GM12878 (cell line): Measurements from ENCODE around the gene DLGAP5. TPM values are rescaled to one million over a fixed set of nuclear protein-coding genes. Genes with fewer than 3 reads are reported as not detected.

Experiments used
- BRCA1 ChIP-seq: IDR thresholded peaks from 2 replicates; pipeline ENCODE4 v1.6.1; 2011; ENCODE audit warnings: low read depth, low read length, improper control_type of control experiment
- CEBPB ChIP-seq, 2 experiments: fragments of 150-350 bp in 1 of 2; IDR thresholded peaks; 2 replicates each; pipeline ENCODE4 v1.6.1; 2012 to 2014; ENCODE audit warnings: low read depth in 2 of 2, low read length in 2 of 2, borderline replicate concordance in 1 of 2, inconsistent platforms in 1 of 2
- FOS ChIP-seq: IDR thresholded peaks from 3 replicates; pipeline ENCODE4 v1.6.1; 2011; ENCODE audit warnings: borderline replicate concordance; ENCODE audit not compliant: insufficient read length; ENCODE audit errors: extremely low read depth
- FOXK2 ChIP-seq: fragments of 450-650 bp; IDR thresholded peaks from 2 replicates; pipeline ENCODE4 v1.6.1; 2017; ENCODE audit warnings: mild to moderate bottlenecking, moderate library complexity
- FOXM1 ChIP-seq: IDR thresholded peaks from 2 replicates; pipeline ENCODE4 v1.6.1; 2012; ENCODE audit warnings: low read depth, mild to moderate bottlenecking, inconsistent platforms, low read length, moderate library complexity
- HDGF ChIP-seq: fragments of 450-650 bp; IDR thresholded peaks from 2 replicates; pipeline ENCODE4 v1.6.1; 2016; ENCODE audit warnings: antibody characterized with exemption
- KAT2A ChIP-seq: conservative IDR thresholded peaks from 2 replicates; pipeline ENCODE4 v1.6.1; 2011; ENCODE audit warnings: low read depth, low read length; ENCODE audit not compliant: control insufficient read depth
- LARP7 ChIP-seq: fragments of 450-650 bp; IDR thresholded peaks from 2 replicates; pipeline ENCODE4 v1.6.1; 2017; ENCODE audit warnings: mild to moderate bottlenecking
- MTA2 ChIP-seq: fragments of 450-650 bp; IDR thresholded peaks from 2 replicates; pipeline ENCODE4 v1.6.1; 2016; ENCODE audit warnings: low read depth, mild to moderate bottlenecking, moderate library complexity
- POLR2AphosphoS2 ChIP-seq: IDR thresholded peaks from 2 replicates; pipeline ENCODE4 v1.6.1; 2011; ENCODE audit warnings: low read depth, mild to moderate bottlenecking, low read length, improper control_type of control experiment, moderate library complexity
- RELA ChIP-seq: fragments of 450-650 bp; IDR thresholded peaks from 2 replicates; pipeline ENCODE4 v1.8.0; 2014; ENCODE audit warnings: borderline replicate concordance; ENCODE audit not compliant: partially characterized antibody
- SIN3A ChIP-seq: IDR thresholded peaks from 2 replicates; pipeline ENCODE4 v1.6.1; 2012; ENCODE audit warnings: low read depth, low read length, improper control_type of control experiment
- SMC3 ChIP-seq: IDR thresholded peaks from 2 replicates; pipeline ENCODE4 v1.6.1; 2011; ENCODE audit warnings: low read length, improper control_type of control experiment, borderline replicate concordance
- SUZ12 ChIP-seq: fragments of 200-600 bp; sonication (generic); IDR thresholded peaks from one replicate; pipeline ENCODE4 v1.6.1; 2018; ENCODE audit warnings: antibody characterized with exemption, mild to moderate bottlenecking; ENCODE audit not compliant: unreplicated experiment
- ZNF207 ChIP-seq: fragments of 450-650 bp; IDR thresholded peaks from 2 replicates; pipeline ENCODE4 v1.6.1; 2014; ENCODE audit warnings: antibody characterized with exemption, mild to moderate bottlenecking, borderline replicate concordance
- polyA plus RNA-seq, 11 experiments: library from polyadenylated mRNA; depleted of rRNA in 4 of 11; unstranded in 6 of 11; stranded (reverse) in 5 of 11; fragments of >200 nt; fragmentation: Nextera tagmentation in 4 of 11; fragmentation: Illumina TruSeq in 1 of 11; extraction: Ambion mirVana in 4 of 11; extraction: Trizol in 1 of 11; gene quantifications; 1 replicate in 1 of 11; 2 replicates in 10 of 11; pipeline versions ENCODE4 v1.2.1 to v1.2.3, GENCODE V29; 2011 to 2016; ENCODE audit warnings: inconsistent platforms in 2 of 11, missing spikeins in 2 of 11, low read depth in 1 of 11
- total RNA-seq, 4 experiments: library from RNA; depleted of rRNA in 3 of 4; stranded (reverse); fragments of >200 nt in 3 of 4; fragmentation: Illumina TruSeq in 1 of 4; extraction: Trizol in 1 of 4; gene quantifications; 2 replicates each; pipeline versions ENCODE4 v1.2.1 to v1.2.3, GENCODE V29; 2013 to 2021
- TF ChIP-seq, protein P1 (sequence below): fragments of 450-650 bp; formaldehyde crosslinking; IDR thresholded peaks from 2 replicates; pipeline ENCODE4 v1.4.0; 2020; ENCODE audit warnings: mild to moderate bottlenecking, moderate library complexity
- TF ChIP-seq, protein P2 (sequence below): fragments of 450-650 bp; IDR thresholded peaks from 2 replicates; pipeline ENCODE4 v1.6.1; 2017; ENCODE audit warnings: mild to moderate bottlenecking, low read depth, inconsistent platforms; ENCODE audit not compliant: poor library complexity, severe bottlenecking
- TF ChIP-seq, protein P3 (sequence below): fragments of 150-350 bp; IDR thresholded peaks from 2 replicates; pipeline ENCODE4 v1.6.1; 2016; ENCODE audit warnings: low read depth, low read length
- TF ChIP-seq, protein P4 (sequence below): fragments of 450-650 bp; conservative IDR thresholded peaks from 2 replicates; pipeline ENCODE4 v1.6.1; 2017; ENCODE audit warnings: mild to moderate bottlenecking, moderate library complexity

The DLGAP5 gene
- total and polyA plus RNA-seq, 10 of the 15 experiments (the other 5 are each of a cell fraction or from before 2014, with no cell fraction given), result 40.9 to 106 (median 67.6) TPM

DNA sequence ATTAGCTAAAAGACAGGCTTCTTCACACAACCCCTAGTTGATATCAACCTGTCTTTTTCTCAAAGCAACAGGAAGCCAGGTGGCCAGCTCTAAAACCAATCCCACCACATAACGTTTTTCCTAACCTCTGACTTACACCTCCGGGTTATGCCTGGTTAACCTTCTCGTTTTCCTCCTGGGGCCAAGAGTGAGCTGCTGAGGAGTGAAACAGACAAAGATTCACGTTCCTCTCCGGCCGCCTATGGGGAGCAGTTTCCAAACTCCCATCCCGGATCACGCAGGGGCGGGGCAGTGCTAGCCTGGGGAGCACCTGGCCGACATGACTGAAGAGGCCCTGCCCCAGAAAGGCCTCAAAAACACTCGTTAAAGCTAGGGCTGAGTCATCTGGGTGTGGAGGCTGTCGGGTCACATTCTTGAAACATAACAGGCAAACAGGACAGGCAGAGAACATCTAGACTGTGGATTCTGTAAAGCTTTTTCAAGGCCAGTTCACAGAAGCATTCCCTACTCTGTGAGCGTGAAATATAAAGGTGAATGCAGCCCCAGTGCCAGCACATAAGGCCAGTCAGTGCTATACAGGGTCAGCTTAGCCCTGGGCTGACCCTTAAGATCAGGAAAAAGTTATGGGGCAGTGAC lies 88.3 kb downstream of the DLGAP5 start (continued):
- TF ChIP-seq MTA2 (peak; percentile 70), POLR2AphosphoS2 (no peak), FOS (no peak), LARP7 (no peak), CEBPB (IDR thresholded peaks at IDR 0.05; ENCODE audit: borderline replicate concordance in 1 of 2, low read depth in 2 of 2, low read length in 2 of 2) (no peak), ZNF207 (no peak), SIN3A (no peak), BRCA1 (no peak), HDGF (0 out of 2 replicates have a peak, but pooled peaks have one; percentile 23), SUZ12 (no peak), FOXM1 (no peak), RELA (no peak), KAT2A (no peak), FOXK2 (no peak), SMC3 (no peak)
- TF ChIP-seq, protein P1, sequence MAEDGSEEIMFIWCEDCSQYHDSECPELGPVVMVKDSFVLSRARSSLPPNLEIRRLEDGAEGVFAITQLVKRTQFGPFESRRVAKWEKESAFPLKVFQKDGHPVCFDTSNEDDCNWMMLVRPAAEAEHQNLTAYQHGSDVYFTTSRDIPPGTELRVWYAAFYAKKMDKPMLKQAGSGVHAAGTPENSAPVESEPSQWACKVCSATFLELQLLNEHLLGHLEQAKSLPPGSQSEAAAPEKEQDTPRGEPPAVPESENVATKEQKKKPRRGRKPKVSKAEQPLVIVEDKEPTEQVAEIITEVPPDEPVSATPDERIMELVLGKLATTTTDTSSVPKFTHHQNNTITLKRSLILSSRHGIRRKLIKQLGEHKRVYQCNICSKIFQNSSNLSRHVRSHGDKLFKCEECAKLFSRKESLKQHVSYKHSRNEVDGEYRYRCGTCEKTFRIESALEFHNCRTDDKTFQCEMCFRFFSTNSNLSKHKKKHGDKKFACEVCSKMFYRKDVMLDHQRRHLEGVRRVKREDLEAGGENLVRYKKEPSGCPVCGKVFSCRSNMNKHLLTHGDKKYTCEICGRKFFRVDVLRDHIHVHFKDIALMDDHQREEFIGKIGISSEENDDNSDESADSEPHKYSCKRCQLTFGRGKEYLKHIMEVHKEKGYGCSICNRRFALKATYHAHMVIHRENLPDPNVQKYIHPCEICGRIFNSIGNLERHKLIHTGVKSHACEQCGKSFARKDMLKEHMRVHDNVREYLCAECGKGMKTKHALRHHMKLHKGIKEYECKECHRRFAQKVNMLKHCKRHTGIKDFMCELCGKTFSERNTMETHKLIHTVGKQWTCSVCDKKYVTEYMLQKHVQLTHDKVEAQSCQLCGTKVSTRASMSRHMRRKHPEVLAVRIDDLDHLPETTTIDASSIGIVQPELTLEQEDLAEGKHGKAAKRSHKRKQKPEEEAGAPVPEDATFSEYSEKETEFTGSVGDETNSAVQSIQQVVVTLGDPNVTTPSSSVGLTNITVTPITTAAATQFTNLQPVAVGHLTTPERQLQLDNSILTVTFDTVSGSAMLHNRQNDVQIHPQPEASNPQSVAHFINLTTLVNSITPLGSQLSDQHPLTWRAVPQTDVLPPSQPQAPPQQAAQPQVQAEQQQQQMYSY, result no peak
- TF ChIP-seq, protein P2, sequence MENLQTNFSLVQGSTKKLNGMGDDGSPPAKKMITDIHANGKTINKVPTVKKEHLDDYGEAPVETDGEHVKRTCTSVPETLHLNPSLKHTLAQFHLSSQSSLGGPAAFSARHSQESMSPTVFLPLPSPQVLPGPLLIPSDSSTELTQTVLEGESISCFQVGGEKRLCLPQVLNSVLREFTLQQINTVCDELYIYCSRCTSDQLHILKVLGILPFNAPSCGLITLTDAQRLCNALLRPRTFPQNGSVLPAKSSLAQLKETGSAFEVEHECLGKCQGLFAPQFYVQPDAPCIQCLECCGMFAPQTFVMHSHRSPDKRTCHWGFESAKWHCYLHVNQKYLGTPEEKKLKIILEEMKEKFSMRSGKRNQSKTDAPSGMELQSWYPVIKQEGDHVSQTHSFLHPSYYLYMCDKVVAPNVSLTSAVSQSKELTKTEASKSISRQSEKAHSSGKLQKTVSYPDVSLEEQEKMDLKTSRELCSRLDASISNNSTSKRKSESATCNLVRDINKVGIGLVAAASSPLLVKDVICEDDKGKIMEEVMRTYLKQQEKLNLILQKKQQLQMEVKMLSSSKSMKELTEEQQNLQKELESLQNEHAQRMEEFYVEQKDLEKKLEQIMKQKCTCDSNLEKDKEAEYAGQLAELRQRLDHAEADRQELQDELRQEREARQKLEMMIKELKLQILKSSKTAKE, result peak; percentile 72
- TF ChIP-seq, protein P3, sequence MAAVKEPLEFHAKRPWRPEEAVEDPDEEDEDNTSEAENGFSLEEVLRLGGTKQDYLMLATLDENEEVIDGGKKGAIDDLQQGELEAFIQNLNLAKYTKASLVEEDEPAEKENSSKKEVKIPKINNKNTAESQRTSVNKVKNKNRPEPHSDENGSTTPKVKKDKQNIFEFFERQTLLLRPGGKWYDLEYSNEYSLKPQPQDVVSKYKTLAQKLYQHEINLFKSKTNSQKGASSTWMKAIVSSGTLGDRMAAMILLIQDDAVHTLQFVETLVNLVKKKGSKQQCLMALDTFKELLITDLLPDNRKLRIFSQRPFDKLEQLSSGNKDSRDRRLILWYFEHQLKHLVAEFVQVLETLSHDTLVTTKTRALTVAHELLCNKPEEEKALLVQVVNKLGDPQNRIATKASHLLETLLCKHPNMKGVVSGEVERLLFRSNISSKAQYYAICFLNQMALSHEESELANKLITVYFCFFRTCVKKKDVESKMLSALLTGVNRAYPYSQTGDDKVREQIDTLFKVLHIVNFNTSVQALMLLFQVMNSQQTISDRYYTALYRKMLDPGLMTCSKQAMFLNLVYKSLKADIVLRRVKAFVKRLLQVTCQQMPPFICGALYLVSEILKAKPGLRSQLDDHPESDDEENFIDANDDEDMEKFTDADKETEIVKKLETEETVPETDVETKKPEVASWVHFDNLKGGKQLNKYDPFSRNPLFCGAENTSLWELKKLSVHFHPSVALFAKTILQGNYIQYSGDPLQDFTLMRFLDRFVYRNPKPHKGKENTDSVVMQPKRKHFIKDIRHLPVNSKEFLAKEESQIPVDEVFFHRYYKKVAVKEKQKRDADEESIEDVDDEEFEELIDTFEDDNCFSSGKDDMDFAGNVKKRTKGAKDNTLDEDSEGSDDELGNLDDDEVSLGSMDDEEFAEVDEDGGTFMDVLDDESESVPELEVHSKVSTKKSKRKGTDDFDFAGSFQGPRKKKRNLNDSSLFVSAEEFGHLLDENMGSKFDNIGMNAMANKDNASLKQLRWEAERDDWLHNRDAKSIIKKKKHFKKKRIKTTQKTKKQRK, result no peak
- TF ChIP-seq, protein P4, sequence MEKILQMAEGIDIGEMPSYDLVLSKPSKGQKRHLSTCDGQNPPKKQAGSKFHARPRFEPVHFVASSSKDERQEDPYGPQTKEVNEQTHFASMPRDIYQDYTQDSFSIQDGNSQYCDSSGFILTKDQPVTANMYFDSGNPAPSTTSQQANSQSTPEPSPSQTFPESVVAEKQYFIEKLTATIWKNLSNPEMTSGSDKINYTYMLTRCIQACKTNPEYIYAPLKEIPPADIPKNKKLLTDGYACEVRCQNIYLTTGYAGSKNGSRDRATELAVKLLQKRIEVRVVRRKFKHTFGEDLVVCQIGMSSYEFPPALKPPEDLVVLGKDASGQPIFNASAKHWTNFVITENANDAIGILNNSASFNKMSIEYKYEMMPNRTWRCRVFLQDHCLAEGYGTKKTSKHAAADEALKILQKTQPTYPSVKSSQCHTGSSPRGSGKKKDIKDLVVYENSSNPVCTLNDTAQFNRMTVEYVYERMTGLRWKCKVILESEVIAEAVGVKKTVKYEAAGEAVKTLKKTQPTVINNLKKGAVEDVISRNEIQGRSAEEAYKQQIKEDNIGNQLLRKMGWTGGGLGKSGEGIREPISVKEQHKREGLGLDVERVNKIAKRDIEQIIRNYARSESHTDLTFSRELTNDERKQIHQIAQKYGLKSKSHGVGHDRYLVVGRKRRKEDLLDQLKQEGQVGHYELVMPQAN, result 0 out of 2 replicates have a peak, but pooled peaks have one; percentile 33
